GM12864 (cell line): Measurements from ENCODE around the gene PCP4.

Experiments used
- DNase-seq: peaks from one replicate; pipeline ENCODE4 v3.0.0-alpha.2; 2011; ENCODE audit warnings: low read depth
- H3K4me3 ChIP-seq: 2 replicates; pipeline ENCODE4 v1.5.1; 2011; ENCODE audit warnings: mild to moderate bottlenecking, low read depth, low read length, control low read depth
- CTCF ChIP-seq: IDR thresholded peaks from 2 replicates; pipeline ENCODE4 v1.5.1; 2011; ENCODE audit warnings: low read depth, mild to moderate bottlenecking, moderate library complexity, low read length, control low read depth, inconsistent platforms; ENCODE audit errors: missing control alignments

The PCP4 gene

GRCh38 chr21:39900491-39900890 lies 33.3 kb downstream of the PCP4 start:
- no peak for DNase-seq
- no peak overlapping the region for H3K4me3 ChIP-seq
- no peak for TF ChIP-seq CTCF

- no peak for TF ChIP-seq CTCF
- DNase-seq, result no peak
- H3K4me3 ChIP-seq, result no peak overlapping the region
Measured at GRCh38 chr21:39900911-39901310, 33.7 kb downstream of the PCP4 start.

GRCh38 chr21:39902986-39903385 lies 35.7 kb downstream of the PCP4 start:
- DNase-seq, result no peak
- no peak overlapping the region for H3K4me3 ChIP-seq
- no peak for TF ChIP-seq CTCF

GRCh38 chr21:39904457-39904856 lies 37.2 kb downstream of the PCP4 start:
- TF ChIP-seq CTCF, result no peak

GRCh38 chr21:39908265-39908923 lies 41.2 kb downstream of the PCP4 start:
- TF ChIP-seq CTCF, result no peak
- DNase-seq, result no peak
- H3K4me3 ChIP-seq, result no peak overlapping the region

More at GRCh38 chr21:39904457-39904856, 37.2 kb downstream of the PCP4 start:
- H3K4me3 ChIP-seq, result no peak overlapping the region
- no peak for DNase-seq

GRCh38 chr21:39911286-39912199 lies 44.3 kb downstream of the PCP4 start:
- no peak for TF ChIP-seq CTCF
- DNase-seq, result no peak

More at GRCh38 chr21:39911286-39912199, 44.3 kb downstream of the PCP4 start:
- H3K4me3 ChIP-seq, result no peak overlapping the region
